ENCODE results near the gene GNA15.

GNA15 gene

GRCh38 chr19:3121821-3122511 lies 13.9 kb upstream of the GNA15 start:
- no peak for DNase-seq

GRCh38 chr19:3122512-3122870 lies 13.3 kb upstream of the GNA15 start:
- DNase-seq, result no peak

GRCh38 chr19:3123088-3123721 lies 12.6 kb upstream of the GNA15 start:
- DNase-seq, result no peak

GRCh38 chr19:3123956-3124355 lies 11.9 kb upstream of the GNA15 start:
- no peak for DNase-seq

- no peak for DNase-seq
These were observed 11.2 kb upstream of the GNA15 start for GRCh38 chr19:3124630-3125029.

GRCh38 chr19:3125900-3126524 lies 9.8 kb upstream of the GNA15 start:
- no peak for DNase-seq

- DNase-seq, result peak; percentile 58
These were observed 6.7 kb upstream of the GNA15 start for GRCh38 chr19:3129112-3129511.

- no peak for DNase-seq
These were observed 4.7 kb upstream of the GNA15 start for GRCh38 chr19:3131168-3131567.

- peak; percentile 81 for DNase-seq
These were observed 2.7 kb upstream of the GNA15 start for GRCh38 chr19:3132971-3133792.

GRCh38 chr19:3133793-3134116 lies 2.1 kb upstream of the GNA15 start:
- no peak for DNase-seq

GRCh38 chr19:3136684-3137055 lies 837 bp downstream of the GNA15 start:
- DNase-seq, result no peak

- DNase-seq, result no peak
These were observed 1.3 kb downstream of the GNA15 start for GRCh38 chr19:3137119-3137518.

- DNase-seq, result no peak
These were observed 2.4 kb downstream of the GNA15 start for GRCh38 chr19:3138268-3138667.

GRCh38 chr19:3140667-3141038 lies 4.8 kb downstream of the GNA15 start:
- no peak for DNase-seq

- DNase-seq, result no peak
These were observed 6.4 kb downstream of the GNA15 start for GRCh38 chr19:3142292-3142670.

- DNase-seq, result no peak
These were observed 7.0 kb downstream of the GNA15 start for GRCh38 chr19:3142781-3143337.

- no peak for DNase-seq
These were observed 10.3 kb downstream of the GNA15 start for GRCh38 chr19:3145909-3146676.

GRCh38 chr19:3146677-3147100 lies 10.9 kb downstream of the GNA15 start:
- no peak for DNase-seq

GRCh38 chr19:3148503-3148902 lies 12.7 kb downstream of the GNA15 start:
- DNase-seq, result no peak

GRCh38 chr19:3149089-3149488 lies 13.3 kb downstream of the GNA15 start:
- no peak for DNase-seq

GRCh38 chr19:3149526-3150505 lies 14.0 kb downstream of the GNA15 start:
- DNase-seq, result no peak
